GM12878 (cell line): ENCODE results near the gene SLCO2A1. TPM values are rescaled to one million over a fixed set of nuclear protein-coding genes. Genes with fewer than 3 reads are reported as not detected.

ENCODE experiments used
- ATAC-seq: fragments of 200-7000 bp; cut with Tn5 transposase; 3 replicates; pipeline ENCODE4 v1.9.1; 2020; ENCODE audit warnings: mild to moderate bottlenecking, moderate library complexity
- BruUV-seq: library from RNA; stranded (reverse); fragments of 400-500 nt; replicated peaks from 2 replicates; lab custom pipeline; 2021; lab: Mats Ljungman, UMichigan
- CTCF ChIA-PET: fragments of 300-600 bp; sonication (Branson Sonifier 250); formaldehyde crosslinking; extraction: SDS; loops from one replicate; lab custom pipeline; 2021; ENCODE audit warnings: inconsistent platforms; lab: Yijun Ruan, JAX
- POLR2A ChIA-PET: fragments of 350-600 bp; formaldehyde crosslinking; extraction: SDS; loops from one replicate; lab custom pipeline; 2021; ENCODE audit warnings: inconsistent platforms; lab: Charles Lee
- RAD21 ChIA-PET: fragments of 300-600 bp; sonication (Branson Sonifier 250); formaldehyde crosslinking; loops from one replicate; lab custom pipeline; 2023; ENCODE audit warnings: antibody characterized with exemption; ENCODE audit not compliant: unreplicated experiment; lab: Charles Lee
- SMC1A ChIA-PET: fragments of 300-600 bp; sonication (Branson Sonifier 250); formaldehyde crosslinking; loops from one replicate; lab custom pipeline; 2023; ENCODE audit not compliant: unreplicated experiment, uncharacterized antibody; lab: Charles Lee
- DNase-seq: peaks from one replicate; pipeline ENCODE4 v3.0.0-alpha.2; 2011; ENCODE audit warnings: low read depth, low spot score
- FAIRE-seq: peaks from 3 replicates; lab custom pipeline; 2011; peaks lifted over from hg19 to GRCh38; lab: Jason Lieb, UNC
- H2AFZ ChIP-seq: 2 replicates; pipeline ENCODE4 v1.6.0; 2011; ENCODE audit warnings: low read depth, low read length, control low read depth; ENCODE audit not compliant: control insufficient read depth
- H3K27ac ChIP-seq: 2 replicates; pipeline ENCODE4 v1.5.1; 2011; ENCODE audit warnings: control low read depth; ENCODE audit not compliant: control insufficient read depth, insufficient read depth
- H3K27me3 ChIP-seq, 2 experiments: replicated peaks in 1 of 2; 2 replicates each; pipeline versions ENCODE4 v1.6.0 to v1.6.1; 2011; ENCODE audit warnings: low read length in 1 of 2; ENCODE audit not compliant: control insufficient read depth in 2 of 2, insufficient read depth in 2 of 2
- H3K36me3 ChIP-seq, 2 experiments: 2 replicates each; pipeline ENCODE4 v1.5.1; 2011; ENCODE audit warnings: low read length in 1 of 2; ENCODE audit not compliant: control insufficient read depth in 2 of 2, insufficient read depth in 2 of 2
- H3K4me1 ChIP-seq: 2 replicates; pipeline ENCODE4 v1.6.1; 2011; ENCODE audit warnings: mild to moderate bottlenecking, low read length, moderate library complexity, mixed read lengths; ENCODE audit not compliant: control insufficient read depth, insufficient read depth
- H3K4me2 ChIP-seq: 2 replicates; pipeline ENCODE4 v1.6.0; 2011; ENCODE audit warnings: control low read depth; ENCODE audit not compliant: control insufficient read depth, insufficient read depth
- H3K4me3 ChIP-seq: fragments of 200-600 bp; sonication (generic); 2 replicates; pipeline ENCODE4 v1.5.1; 2016
- H3K79me2 ChIP-seq: 2 replicates; pipeline ENCODE4 v1.6.0; 2011; ENCODE audit warnings: low read length; ENCODE audit not compliant: control insufficient read depth, insufficient read depth
- H3K9ac ChIP-seq: 2 replicates; pipeline ENCODE4 v1.8.0; 2011; ENCODE audit warnings: low read length, control low read depth, mixed read lengths; ENCODE audit not compliant: control insufficient read depth, insufficient read depth
- H3K9me3 ChIP-seq: replicated peaks from 3 replicates; pipeline ENCODE4 v1.5.1; 2011; ENCODE audit warnings: mild to moderate bottlenecking, low read length; ENCODE audit not compliant: control insufficient read depth, insufficient read depth
- H4K20me1 ChIP-seq: 2 replicates; pipeline ENCODE4 v1.6.0; 2011; ENCODE audit not compliant: control insufficient read depth, insufficient read depth
- CHD2 ChIP-seq: IDR thresholded peaks from 2 replicates; pipeline ENCODE4 v1.6.1; 2011; ENCODE audit warnings: low read depth, low read length, improper control_type of control experiment, borderline replicate concordance
- EED ChIP-seq: sonication (generic); IDR thresholded peaks from 2 replicates; pipeline ENCODE4 v1.6.1; 2016; ENCODE audit warnings: antibody characterized with exemption, low read depth
- ELK1 ChIP-seq: IDR thresholded peaks from 2 replicates; pipeline ENCODE4 v1.6.1; 2012; ENCODE audit warnings: low read depth, low read length, improper control_type of control experiment
- FOS ChIP-seq: IDR thresholded peaks from 3 replicates; pipeline ENCODE4 v1.6.1; 2011; ENCODE audit warnings: borderline replicate concordance; ENCODE audit not compliant: insufficient read length; ENCODE audit errors: extremely low read depth
- FOXM1 ChIP-seq: IDR thresholded peaks from 2 replicates; pipeline ENCODE4 v1.6.1; 2012; ENCODE audit warnings: low read depth, mild to moderate bottlenecking, inconsistent platforms, low read length, moderate library complexity
- HCFC1 ChIP-seq: fragments of 150-350 bp; IDR thresholded peaks from 2 replicates; pipeline ENCODE4 v1.6.1; 2014; ENCODE audit warnings: low read length
- HDGF ChIP-seq: fragments of 450-650 bp; IDR thresholded peaks from 2 replicates; pipeline ENCODE4 v1.6.1; 2016; ENCODE audit warnings: antibody characterized with exemption
- MYB ChIP-seq: fragments of 150-350 bp; IDR thresholded peaks from 2 replicates; pipeline ENCODE4 v1.6.1; 2014; ENCODE audit warnings: mild to moderate bottlenecking, low read depth, low read length, borderline replicate concordance
- MYC ChIP-seq: IDR thresholded peaks from 2 replicates; pipeline ENCODE4 v1.6.1; 2011; ENCODE audit warnings: mild to moderate bottlenecking, low read length, moderate library complexity, inconsistent platforms; ENCODE audit not compliant: insufficient read depth, insufficient replicate concordance, insufficient read length, severe bottlenecking
- NBN ChIP-seq: fragments of 450-650 bp; IDR thresholded peaks from 2 replicates; pipeline ENCODE4 v1.6.1; 2016
- NFYB ChIP-seq: IDR thresholded peaks from 2 replicates; pipeline ENCODE4 v1.6.1; 2011; ENCODE audit warnings: low read depth, mild to moderate bottlenecking, low read length, improper control_type of control experiment, moderate library complexity; ENCODE audit not compliant: insufficient read depth
- NRF1 ChIP-seq: conservative IDR thresholded peaks from 2 replicates; pipeline ENCODE4 v1.6.1; 2011; ENCODE audit warnings: mild to moderate bottlenecking, low read depth, low read length, improper control_type of control experiment
- SMAD1 ChIP-seq: fragments of 450-650 bp; IDR thresholded peaks from 2 replicates; pipeline ENCODE4 v1.6.1; 2018; ENCODE audit warnings: mild to moderate bottlenecking, low read depth; ENCODE audit not compliant: partially characterized antibody
- SMC3 ChIP-seq: IDR thresholded peaks from 2 replicates; pipeline ENCODE4 v1.6.1; 2011; ENCODE audit warnings: low read length, improper control_type of control experiment, borderline replicate concordance
- SUPT20H ChIP-seq: IDR thresholded peaks from 2 replicates; pipeline ENCODE4 v1.6.1; 2011; ENCODE audit warnings: low read depth, mild to moderate bottlenecking, low read length, moderate library complexity, borderline replicate concordance; ENCODE audit not compliant: control insufficient read depth
- ZBED1 ChIP-seq: IDR thresholded peaks from 2 replicates; pipeline ENCODE4 v1.6.1; 2016; ENCODE audit warnings: borderline replicate concordance
- ZBTB40 ChIP-seq: fragments of 450-650 bp; IDR thresholded peaks from 2 replicates; pipeline ENCODE4 v1.6.1; 2016; ENCODE audit warnings: mild to moderate bottlenecking, moderate library complexity, borderline replicate concordance
- ZNF24 ChIP-seq: fragments of 450-650 bp; IDR thresholded peaks from 2 replicates; pipeline ENCODE4 v1.6.1; 2017; ENCODE audit warnings: antibody characterized with exemption, mild to moderate bottlenecking
- WGBS: methylation state at CpG from one replicate; pipeline ENCODE4 v1.1.6; 2016; ENCODE audit warnings: low lambda C conversion rate; ENCODE audit not compliant: insufficient replicate concordance, insufficient coverage; ENCODE audit errors: missing lambda C conversion rate; 5-methylcytosine and 5-hydroxymethylcytosine counted together
- in situ Hi-C: fragments of 300-500 bp; cut with MboI; formaldehyde crosslinking; loops from 9 replicates; pipeline ENCODE4 v1.14.3; 2018; ENCODE audit warnings: mixed read lengths
- intact Hi-C: fragments of 100-400 bp; cut with micrococcal nuclease; formaldehyde crosslinking; loops from one replicate; pipeline ENCODE4 v1.14.2; 2022; ENCODE audit not compliant: unreplicated experiment
- polyA plus RNA-seq, 11 experiments: library from polyadenylated mRNA; depleted of rRNA in 4 of 11; unstranded in 6 of 11; stranded (reverse) in 5 of 11; fragments of >200 nt; fragmentation: Nextera tagmentation in 4 of 11; fragmentation: Illumina TruSeq in 1 of 11; extraction: Ambion mirVana in 4 of 11; extraction: Trizol in 1 of 11; gene quantifications; 1 replicate in 1 of 11; 2 replicates in 10 of 11; pipeline versions ENCODE4 v1.2.1 to v1.2.3, GENCODE V29; 2011 to 2016; ENCODE audit warnings: inconsistent platforms in 2 of 11, missing spikeins in 2 of 11, low read depth in 1 of 11
- total RNA-seq, 4 experiments: library from RNA; depleted of rRNA in 3 of 4; stranded (reverse); fragments of >200 nt in 3 of 4; fragmentation: Illumina TruSeq in 1 of 4; extraction: Trizol in 1 of 4; gene quantifications; 2 replicates each; pipeline versions ENCODE4 v1.2.1 to v1.2.3, GENCODE V29; 2013 to 2021
- TF ChIP-seq, protein P1 (sequence below): fragments of 450-650 bp; IDR thresholded peaks from 2 replicates; pipeline ENCODE4 v1.6.1; 2018; ENCODE audit warnings: borderline replicate concordance, mild to moderate bottlenecking; ENCODE audit not compliant: partially characterized antibody

Gene SLCO2A1
- total and polyA plus RNA-seq, 10 of the 15 experiments (the other 5 are each of a cell fraction or from before 2014, with no cell fraction given): 0.05 TPM; not detected in 9

DNA sequence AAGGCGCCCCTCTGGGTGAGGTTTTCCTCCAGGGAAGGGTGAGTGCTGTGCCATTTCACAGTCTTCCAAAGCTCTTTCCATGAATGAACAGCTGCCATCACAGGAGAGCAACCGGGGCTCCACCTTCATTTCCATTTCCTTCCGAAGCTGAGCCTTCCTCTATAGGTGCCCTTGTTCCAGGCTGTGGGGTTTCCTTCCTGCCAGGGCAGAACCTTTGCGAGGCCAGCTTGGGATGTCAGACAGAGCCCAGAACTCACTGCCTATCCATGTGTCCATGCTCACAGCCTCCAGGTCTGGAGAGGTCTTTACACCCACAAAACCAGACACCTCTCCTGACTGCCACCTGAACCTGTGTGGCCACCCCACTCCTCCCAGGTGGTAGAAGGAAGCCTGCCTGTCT is 49.2 kb downstream of the SLCO2A1 start:
- ATAC-seq: no peak
- intact Hi-C loops: no loop called here
- Histone ChIP-seq H4K20me1 (no peaks in the 10 kb centered on the region), H3K27ac (no peak overlapping the region)
- no peak for TF ChIP-seq MYB
- TF ChIP-seq SUPT20H: no peak
- TF ChIP-seq, protein P1, sequence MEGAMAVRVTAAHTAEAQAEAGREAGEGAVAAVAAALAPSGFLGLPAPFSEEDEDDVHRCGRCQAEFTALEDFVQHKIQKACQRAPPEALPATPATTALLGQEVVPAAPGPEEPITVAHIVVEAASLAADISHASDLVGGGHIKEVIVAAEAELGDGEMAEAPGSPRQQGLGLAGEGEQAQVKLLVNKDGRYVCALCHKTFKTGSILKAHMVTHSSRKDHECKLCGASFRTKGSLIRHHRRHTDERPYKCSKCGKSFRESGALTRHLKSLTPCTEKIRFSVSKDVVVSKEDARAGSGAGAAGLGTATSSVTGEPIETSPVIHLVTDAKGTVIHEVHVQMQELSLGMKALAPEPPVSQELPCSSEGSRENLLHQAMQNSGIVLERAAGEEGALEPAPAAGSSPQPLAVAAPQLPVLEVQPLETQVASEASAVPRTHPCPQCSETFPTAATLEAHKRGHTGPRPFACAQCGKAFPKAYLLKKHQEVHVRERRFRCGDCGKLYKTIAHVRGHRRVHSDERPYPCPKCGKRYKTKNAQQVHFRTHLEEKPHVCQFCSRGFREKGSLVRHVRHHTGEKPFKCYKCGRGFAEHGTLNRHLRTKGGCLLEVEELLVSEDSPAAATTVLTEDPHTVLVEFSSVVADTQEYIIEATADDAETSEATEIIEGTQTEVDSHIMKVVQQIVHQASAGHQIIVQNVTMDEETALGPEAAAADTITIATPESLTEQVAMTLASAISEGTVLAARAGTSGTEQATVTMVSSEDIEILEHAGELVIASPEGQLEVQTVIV: no peak
- no peak for TF ChIP-seq NRF1
- TF ChIP-seq HCFC1: no peak
- TF ChIP-seq FOXM1: no peak
- no peak for TF ChIP-seq MYC
- TF ChIP-seq FOS: no peak
- TF ChIP-seq ELK1: no peak
- TF ChIP-seq ZNF24: no peak
- no peak for TF ChIP-seq SMAD1
- no peak for TF ChIP-seq NFYB
- no peak for TF ChIP-seq EED
- no peak for TF ChIP-seq SMC3
- TF ChIP-seq NBN: no peak
- no peak for TF ChIP-seq ZBTB40
- no peak for TF ChIP-seq CHD2
- TF ChIP-seq ZBED1: no peak
- TF ChIP-seq HDGF: no peak
- TF ChIP-seq, all 136 proteins: peak for 0
- H3K9me3 ChIP-seq: no peaks in the 10 kb centered on the region
- BruUV-seq: no TSS peak
- ChIA-PET RAD21 (no interaction called here), POLR2A (no interaction called here), CTCF (no interaction called here), SMC1A (no interaction called here)
- no peaks in the 10 kb centered on the region for H3K79me2 ChIP-seq
- in situ Hi-C loops: no loop called here
- no peaks in the 10 kb centered on the region for H3K4me1 ChIP-seq
- 14% methylated on average over 4 of the region's 4 CpGs for WGBS
- H2AFZ ChIP-seq: no peak overlapping the region
- H3K9ac ChIP-seq: no peak overlapping the region
- FAIRE-seq: no peak
- H3K4me2 ChIP-seq: no peak overlapping the region
- no peak for DNase-seq
- H3K4me3 ChIP-seq: no peak overlapping the region
- no peaks in the 10 kb centered on the region for H3K36me3 ChIP-seq
- peaks cover 0 to under 1% of the 10 kb centered on the region in 2 experiments; a peak in 3 of 4 replicates for H3K27me3 ChIP-seq
